Right cardiac atrium (tissue), 5 donors: ENCODE data around the gene PELO. TPM values are rescaled to one million over a fixed set of nuclear protein-coding genes. Genes with fewer than 3 reads are reported as not detected.
A peak's percentile ranks its signal among the peaks of the same experiment; 100 is the strongest.

ENCODE experiments used
- ATAC-seq, 2 donors: fragments of 200-7000 bp; cut with Tn5 transposase; one replicate each; pipeline versions ENCODE4 v1.8.0 to v1.9.1; 2020; ENCODE audit warnings: moderate library complexity in 2 of 2, mild to moderate bottlenecking in 1 of 2
- DNase-seq, 3 donors: peaks; one replicate each; pipeline ENCODE4 v3.0.0-alpha.2; 2020
- H3K27ac ChIP-seq: one replicate; pipeline ENCODE4 v1.5.1; 2013; ENCODE audit warnings: mild to moderate bottlenecking, low read length, control low read depth, moderate library complexity
- H3K27me3 ChIP-seq: one replicate; pipeline ENCODE4 v1.6.1; 2013; ENCODE audit not compliant: control insufficient read depth, insufficient read depth
- H3K4me1 ChIP-seq: one replicate; pipeline ENCODE4 v1.6.1; 2013; ENCODE audit warnings: low read length; ENCODE audit not compliant: control insufficient read depth, insufficient read depth
- H3K4me3 ChIP-seq: one replicate; pipeline ENCODE4 v1.5.1; 2013; ENCODE audit warnings: low read length, control low read depth
- H3K9me3 ChIP-seq: one replicate; pipeline ENCODE4 v1.6.1; 2013; ENCODE audit warnings: low read length; ENCODE audit not compliant: control insufficient read depth
- WGBS: extraction: QIAGEN DNeasy Blood & Tissue Kit; methylation state at CpG from one replicate; pipeline ENCODE4 v1.1.7; 2013; 5-methylcytosine and 5-hydroxymethylcytosine counted together
- intact Hi-C, 4 donors: fragments of 100-400 bp; cut with DNase I; formaldehyde crosslinking; loops; one replicate each; pipeline versions ENCODE4 v1.11.0 to v1.14.0; 2022 to 2023
- polyA plus RNA-seq: library from polyadenylated mRNA; stranded (reverse); fragments of 200-250 nt; gene quantifications from one replicate; pipeline ENCODE4 v1.2.3, GENCODE V29; 2013
- total RNA-seq, 4 donors: library from RNA; stranded (reverse); fragmentation: NEBNext Ultra II Directional; extraction: Animal tissue kit (Norgen Biotek cat#: 25700); gene quantifications; one replicate each; pipeline ENCODE4 v1.2.1, GENCODE V29; 2021
- donor health status: healthy with polysubstance abuse.
- donor health status: DM: no; HTN: yes; CAD: no.
- donor health status: DM: no; HTN: no; CAD: no.
- donor health status: DM: no; HTN: yes; CAD: no; lungs with severe emphysema.
- donor health status: DM: yes; HTN: yes; CAD: no.

The PELO gene
- total and polyA plus RNA-seq, 5 donors: 7.9 to 24.3 (median 19.9) TPM

GRCh38 chr5:52789378-52789777 lies 1.7 kb downstream of the PELO start:
- peak overlapping the region; percentile 65 for H3K4me3 ChIP-seq
- no peaks in the 10 kb centered on the region for H3K27me3 ChIP-seq
- DNase-seq (no peak), ATAC-seq (no peak)
- WGBS: 46% methylated on average over 1 of the region's 1 CpG
- no peaks in the 10 kb centered on the region for H3K4me1 ChIP-seq
- intact Hi-C loops: loop anchor here in 3 of 4 donors (5.0 kb wide), 2 partner anchors 97 to 128 kb away; no protein-coding TSS in a partner anchor
- H3K9me3 ChIP-seq: no peaks in the 10 kb centered on the region
- H3K27ac ChIP-seq: no peak overlapping the region

- H3K27me3 ChIP-seq: no peaks in the 10 kb centered on the region
- no peak overlapping the region for H3K27ac ChIP-seq
- no peaks in the 10 kb centered on the region for H3K4me1 ChIP-seq
- ATAC-seq (no peak), DNase-seq (no peak)
- 56% methylated on average over 2 of the region's 2 CpGs for WGBS
- intact Hi-C loops: loop anchor here (5.0 to 10.0 kb wide), 3 partner anchors 98 to 127 kb away; no protein-coding TSS in a partner anchor
- peak overlapping the region; percentile 65 for H3K4me3 ChIP-seq
- no peaks in the 10 kb centered on the region for H3K9me3 ChIP-seq
These were observed 2.1 kb downstream of the PELO start for GRCh38 chr5:52789851-52790250.

DNA sequence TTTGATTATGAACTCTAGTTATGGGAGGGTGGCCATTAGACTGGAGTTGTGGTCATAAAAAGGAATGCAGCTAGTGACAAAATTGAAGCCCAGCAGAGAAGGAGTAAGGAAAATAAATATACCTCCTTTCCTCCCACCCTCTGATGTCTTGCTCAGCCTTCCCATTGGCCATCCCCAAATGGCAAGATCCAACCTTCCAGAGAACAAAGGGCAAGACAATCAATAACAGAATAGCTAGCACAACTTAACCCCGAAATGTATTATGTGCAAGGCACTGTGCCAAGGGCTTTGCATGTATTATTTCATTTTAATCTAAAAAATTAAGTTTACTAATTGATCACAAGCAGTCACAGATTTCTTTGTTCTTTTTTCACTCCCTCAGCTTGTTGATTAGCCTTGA lies 3.6 kb downstream of the PELO start:
- Histone ChIP-seq H3K27me3 (no peaks in the 10 kb centered on the region), H3K4me3 (peak overlapping the region; percentile 65), H3K9me3 (no peaks in the 10 kb centered on the region), H3K27ac (peak overlapping the region; percentile 62), H3K4me1 (no peaks in the 10 kb centered on the region)
- no peak for ATAC-seq
- 69% methylated on average over 1 of the region's 1 CpG for WGBS
- intact Hi-C loops: loop anchor here in 1 of 4 donors (10.0 kb wide), 1 partner anchor 103 kb away; no protein-coding TSS in a partner anchor
- DNase-seq: no peak

- no peak overlapping the region for H3K4me3 ChIP-seq
- H3K27ac ChIP-seq: no peak overlapping the region
- DNase-seq (no peak), ATAC-seq (no peak)
- H3K9me3 ChIP-seq: no peaks in the 10 kb centered on the region
- WGBS: 52% methylated on average over 1 of the region's 1 CpG
- no peaks in the 10 kb centered on the region for H3K4me1 ChIP-seq
- intact Hi-C loops: loop anchor here in 1 of 4 donors (10.0 kb wide), 1 partner anchor 100 kb away; no protein-coding TSS in a partner anchor
- no peaks in the 10 kb centered on the region for H3K27me3 ChIP-seq
These were observed 6.8 kb downstream of the PELO start for GRCh38 chr5:52794519-52794918.

DNA sequence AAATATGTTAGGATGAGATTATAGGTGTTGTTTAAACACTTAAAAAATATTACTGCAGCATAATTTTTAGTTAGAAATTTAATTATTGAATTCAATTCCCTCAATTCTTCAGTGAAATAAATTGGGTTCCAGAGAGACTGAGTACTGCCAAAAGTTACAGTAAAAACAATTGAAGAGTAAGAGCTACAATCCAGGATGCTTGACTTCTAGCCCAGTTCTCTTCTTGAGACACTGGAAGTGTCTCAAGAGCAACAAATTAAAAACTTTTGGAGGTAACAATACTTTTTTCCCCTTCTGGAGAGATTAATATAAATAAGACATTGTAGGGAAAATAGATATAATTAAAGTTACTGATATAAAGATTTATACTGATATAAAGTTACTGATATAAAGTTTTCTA lies 8.3 kb downstream of the PELO start:
- intact Hi-C loops: loop anchor here in 1 of 4 donors (10.0 kb wide), 1 partner anchor 99 kb away; no protein-coding TSS in a partner anchor
- DNase-seq: no peak
- ATAC-seq: no peak
- H3K27ac ChIP-seq: no peak overlapping the region
- no peaks in the 10 kb centered on the region for H3K27me3 ChIP-seq
- H3K9me3 ChIP-seq: no peaks in the 10 kb centered on the region
- no peaks in the 10 kb centered on the region for H3K4me1 ChIP-seq
- H3K4me3 ChIP-seq: no peak overlapping the region

GRCh38 chr5:52796516-52797103 lies 8.9 kb downstream of the PELO start:
- Histone ChIP-seq H3K9me3 (no peaks in the 10 kb centered on the region), H3K27ac (no peak overlapping the region), H3K4me3 (no peak overlapping the region), H3K4me1 (peaks cover 3% of the 10 kb centered on the region), H3K27me3 (no peaks in the 10 kb centered on the region)
- DNase-seq (no peak), ATAC-seq (no peak)
- 61% methylated on average over 2 of the region's 2 CpGs for WGBS
- intact Hi-C loops: loop anchor here in 1 of 4 donors (10.0 kb wide), 1 partner anchor 98 kb away; no protein-coding TSS in a partner anchor

GRCh38 chr5:52798938-52799337 lies 11.2 kb downstream of the PELO start:
- 12% methylated on average over 3 of the region's 3 CpGs for WGBS
- Histone ChIP-seq H3K27ac (peak overlapping the region; percentile 90), H3K4me3 (peak overlapping the region; percentile 57), H3K9me3 (no peaks in the 10 kb centered on the region), H3K27me3 (no peaks in the 10 kb centered on the region), H3K4me1 (peaks cover 4% of the 10 kb centered on the region)
- ATAC-seq (no peak), DNase-seq (no peak)
- intact Hi-C loops: loop anchor here in 1 of 4 donors (10.0 kb wide), 1 partner anchor 96 kb away; no protein-coding TSS in a partner anchor

DNA sequence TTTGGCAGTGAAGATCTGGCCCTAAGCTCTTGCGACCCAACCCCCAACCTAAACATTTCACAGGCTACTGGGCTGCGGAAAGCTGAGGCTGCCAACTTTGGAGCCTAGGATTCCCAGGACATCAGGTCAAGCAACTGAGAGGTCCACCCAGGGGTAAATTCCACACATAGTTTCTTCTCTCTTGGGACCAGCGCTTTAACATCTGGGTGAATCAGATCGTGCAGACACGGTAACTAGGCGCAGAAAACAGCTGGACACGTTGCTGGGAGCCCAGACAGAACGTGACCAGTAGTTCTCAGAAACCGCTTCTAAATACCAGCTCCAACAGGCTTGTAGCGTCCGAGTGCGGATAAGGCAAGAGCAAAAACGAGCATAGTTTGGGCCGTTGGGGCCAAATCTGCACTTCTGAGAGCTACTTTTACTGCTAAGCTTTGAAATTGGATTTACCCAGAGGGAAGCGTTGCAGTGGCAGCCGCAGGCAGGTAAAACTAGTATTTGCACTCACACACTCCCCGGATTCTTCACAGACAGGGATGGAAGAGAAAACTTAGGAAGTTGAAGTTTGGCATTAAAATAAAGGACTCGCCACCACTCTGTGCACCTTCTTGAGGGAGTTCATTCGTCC lies 11.8 kb downstream of the PELO start:
- DNase-seq (peak; percentile 35 to 62 (median 60)), ATAC-seq (peak; percentile 40 to 44)
- Histone ChIP-seq H3K4me3 (peak overlapping the region; percentile 57), H3K27ac (peak overlapping the region; percentile 90), H3K4me1 (peaks cover 4% of the 10 kb centered on the region), H3K9me3 (no peaks in the 10 kb centered on the region), H3K27me3 (no peaks in the 10 kb centered on the region)
- intact Hi-C loops: loop anchor here in 1 of 4 donors (10.0 kb wide), 1 partner anchor 95 kb away; no protein-coding TSS in a partner anchor
- under 1% methylated on average over 19 of the region's 19 CpGs for WGBS

GRCh38 chr5:52799983-52800393 lies 12.3 kb downstream of the PELO start:
- H3K27ac ChIP-seq: peak overlapping the region; percentile 90
- H3K27me3 ChIP-seq: no peaks in the 10 kb centered on the region
- WGBS: under 1% methylated on average over 34 of the region's 34 CpGs
- ATAC-seq (peak; percentile 93 to 95), DNase-seq (peak; percentile 97 to 99 (median 98))
- H3K4me3 ChIP-seq: peak overlapping the region; percentile 57
- H3K4me1 ChIP-seq: peaks cover 4% of the 10 kb centered on the region
- intact Hi-C loops: loop anchor here in 1 of 4 donors (10.0 kb wide), 1 partner anchor 95 kb away; no protein-coding TSS in a partner anchor
- no peaks in the 10 kb centered on the region for H3K9me3 ChIP-seq

DNA sequence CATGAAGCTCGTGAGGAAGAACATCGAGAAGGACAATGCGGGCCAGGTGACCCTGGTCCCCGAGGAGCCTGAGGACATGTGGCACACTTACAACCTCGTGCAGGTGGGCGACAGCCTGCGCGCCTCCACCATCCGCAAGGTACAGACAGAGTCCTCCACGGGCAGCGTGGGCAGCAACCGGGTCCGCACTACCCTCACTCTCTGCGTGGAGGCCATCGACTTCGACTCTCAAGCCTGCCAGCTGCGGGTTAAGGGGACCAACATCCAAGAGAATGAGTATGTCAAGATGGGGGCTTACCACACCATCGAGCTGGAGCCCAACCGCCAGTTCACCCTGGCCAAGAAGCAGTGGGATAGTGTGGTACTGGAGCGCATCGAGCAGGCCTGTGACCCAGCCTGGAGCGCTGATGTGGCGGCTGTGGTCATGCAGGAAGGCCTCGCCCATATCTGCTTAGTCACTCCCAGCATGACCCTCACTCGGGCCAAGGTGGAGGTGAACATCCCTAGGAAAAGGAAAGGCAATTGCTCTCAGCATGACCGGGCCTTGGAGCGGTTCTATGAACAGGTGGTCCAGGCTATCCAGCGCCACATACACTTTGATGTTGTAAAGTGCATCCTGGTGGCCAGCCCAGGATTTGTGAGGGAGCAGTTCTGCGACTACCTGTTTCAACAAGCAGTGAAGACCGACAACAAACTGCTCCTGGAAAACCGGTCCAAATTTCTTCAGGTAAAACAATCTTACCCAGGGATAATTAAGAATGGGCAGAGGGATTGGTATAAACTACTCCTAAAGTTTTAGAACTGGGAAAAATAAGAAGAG lies 12.9 kb downstream of the PELO start:
- Histone ChIP-seq H3K4me3 (peak overlapping the region; percentile 57), H3K4me1 (peaks cover 7% of the 10 kb centered on the region), H3K9me3 (no peaks in the 10 kb centered on the region), H3K27ac (peak overlapping the region; percentile 90), H3K27me3 (no peaks in the 10 kb centered on the region)
- ATAC-seq: peak; percentile 82 to 93
- intact Hi-C loops: no loop called here
- peak; percentile 75 to 83 (median 83) for DNase-seq
- 3% methylated on average over 31 of the region's 31 CpGs for WGBS
